Stimulated activated CD4-positive, alpha-beta T cell treated with anti-CD3 and anti-CD28 coated beads, TNF-alpha, amount 100 ng/mL, for 24 hours (primary cell): ENCODE data around the gene RNU6-9.
"Not testable (repeated sequence)": the region's sequence is repeated elsewhere in the genome, so short reads cannot be mapped to it uniquely, and the experiment has no call there.

ENCODE experiments used
- DNase-seq, 3 experiments: peaks; one replicate each; pipeline ENCODE4 v3.0.0-alpha.2; 2020; ENCODE audit warnings: low read depth in 3 of 3

RNU6-9 gene

DNA sequence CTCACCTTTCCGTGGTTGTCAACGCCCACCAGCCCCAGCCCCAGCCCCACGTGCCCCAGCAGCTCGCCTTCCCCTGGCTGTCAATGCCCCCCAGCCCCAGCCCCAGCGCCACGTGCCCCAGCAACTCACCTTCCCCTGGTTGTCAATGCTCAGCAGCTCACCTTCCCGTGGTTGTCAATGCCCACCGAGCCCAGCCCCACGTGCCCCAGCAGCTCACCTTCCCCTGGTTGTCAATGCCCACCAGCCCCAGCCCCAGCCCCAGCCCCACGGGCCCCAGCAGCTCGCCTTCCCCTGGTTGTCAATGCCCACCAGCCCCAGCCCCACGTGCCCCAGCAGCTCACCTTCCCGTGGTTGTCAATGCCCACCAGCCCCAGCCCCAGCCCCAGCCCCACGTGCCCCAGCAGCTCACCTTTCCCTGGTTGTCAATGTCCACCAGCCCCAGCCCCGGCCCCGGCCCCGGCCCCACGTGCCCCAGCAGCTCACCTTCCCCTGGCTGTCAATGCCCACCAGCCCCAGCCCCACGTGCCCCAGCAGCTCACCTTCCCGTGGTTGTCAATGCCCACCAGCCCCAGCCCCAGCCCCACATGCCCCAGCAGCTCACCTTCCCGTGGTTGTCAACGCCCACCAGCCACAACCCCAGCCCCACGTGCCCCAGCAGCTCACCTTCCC, 15.2 kb upstream of the RNU6-9 start:
- DNase-seq: not testable (repeated sequence)

DNA sequence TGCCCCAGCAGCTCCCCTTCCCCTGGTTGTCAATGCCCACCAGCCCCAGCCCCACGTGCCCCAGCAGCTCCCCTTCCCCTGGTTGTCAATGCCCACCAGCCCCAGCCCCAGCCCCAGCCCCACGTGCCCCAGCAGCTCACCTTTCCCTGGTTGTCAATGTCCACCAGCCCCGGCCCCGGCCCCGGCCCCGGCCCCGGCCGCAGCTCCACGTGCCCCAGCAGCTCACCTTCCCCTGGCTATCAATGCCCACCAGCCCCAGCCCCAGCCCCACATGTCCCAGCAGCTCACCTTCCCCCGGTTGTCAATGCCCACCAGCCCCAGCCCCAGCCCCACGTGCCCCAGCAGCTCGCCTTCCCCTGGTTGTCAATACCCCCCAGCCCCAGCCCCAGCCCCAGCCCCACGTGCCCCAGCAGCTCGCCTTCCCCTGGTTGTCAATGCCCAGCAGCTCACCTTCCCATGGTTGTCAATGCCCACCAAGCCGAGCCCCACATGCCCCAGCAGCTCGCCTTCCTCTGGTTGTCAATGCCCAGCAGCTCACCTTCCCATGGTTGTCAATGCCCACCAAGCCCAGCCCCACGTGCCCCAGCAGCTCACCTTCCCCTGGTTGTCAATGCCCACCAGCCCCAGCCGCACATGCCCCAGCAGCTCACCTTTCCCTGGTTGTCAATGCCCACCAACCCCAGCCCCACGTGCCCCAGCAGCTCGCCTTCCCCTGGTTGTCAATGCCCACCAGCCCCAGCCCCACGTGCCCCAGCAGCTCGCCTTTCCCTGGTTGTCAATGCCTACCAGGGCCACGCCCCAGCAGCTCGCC, 14.3 kb upstream of the RNU6-9 start:
- not testable (repeated sequence) for DNase-seq

DNA sequence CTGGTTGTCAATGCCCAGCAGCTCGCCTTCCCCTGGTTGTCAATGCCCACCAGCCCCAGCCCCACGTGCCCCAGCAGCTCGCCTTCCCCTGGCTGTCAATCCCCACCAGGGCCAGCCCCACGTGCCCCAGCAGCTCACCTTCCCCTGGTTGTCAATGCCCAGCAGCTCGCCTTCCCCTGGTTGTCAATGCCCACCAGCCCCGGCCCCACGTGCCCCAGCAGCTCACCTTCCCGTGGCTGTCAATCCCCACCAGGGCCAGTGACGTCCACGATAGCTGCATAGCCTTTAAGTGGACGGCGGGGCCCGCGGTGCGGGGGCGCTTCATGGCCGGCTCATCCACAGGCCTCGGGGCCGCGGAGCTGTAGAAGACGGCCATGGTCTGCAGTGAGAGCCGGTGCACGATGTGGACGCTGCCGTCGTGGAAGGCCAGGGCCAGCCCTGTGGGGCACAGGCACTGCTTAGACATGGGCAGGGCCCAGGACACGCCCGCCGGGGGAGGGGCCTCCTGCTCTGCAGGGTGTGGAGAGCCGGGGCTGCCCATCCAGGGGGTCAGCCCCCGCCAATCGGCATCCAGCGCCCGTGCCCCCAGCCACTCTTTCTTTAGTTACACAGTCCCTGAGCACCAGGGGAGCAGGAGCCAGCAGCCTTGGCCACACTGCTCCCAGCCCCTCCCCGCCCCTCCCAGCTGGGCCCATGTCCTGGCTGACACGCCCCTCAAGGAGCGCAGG, 13.4 kb upstream of the RNU6-9 start:
- no peak for DNase-seq

DNA sequence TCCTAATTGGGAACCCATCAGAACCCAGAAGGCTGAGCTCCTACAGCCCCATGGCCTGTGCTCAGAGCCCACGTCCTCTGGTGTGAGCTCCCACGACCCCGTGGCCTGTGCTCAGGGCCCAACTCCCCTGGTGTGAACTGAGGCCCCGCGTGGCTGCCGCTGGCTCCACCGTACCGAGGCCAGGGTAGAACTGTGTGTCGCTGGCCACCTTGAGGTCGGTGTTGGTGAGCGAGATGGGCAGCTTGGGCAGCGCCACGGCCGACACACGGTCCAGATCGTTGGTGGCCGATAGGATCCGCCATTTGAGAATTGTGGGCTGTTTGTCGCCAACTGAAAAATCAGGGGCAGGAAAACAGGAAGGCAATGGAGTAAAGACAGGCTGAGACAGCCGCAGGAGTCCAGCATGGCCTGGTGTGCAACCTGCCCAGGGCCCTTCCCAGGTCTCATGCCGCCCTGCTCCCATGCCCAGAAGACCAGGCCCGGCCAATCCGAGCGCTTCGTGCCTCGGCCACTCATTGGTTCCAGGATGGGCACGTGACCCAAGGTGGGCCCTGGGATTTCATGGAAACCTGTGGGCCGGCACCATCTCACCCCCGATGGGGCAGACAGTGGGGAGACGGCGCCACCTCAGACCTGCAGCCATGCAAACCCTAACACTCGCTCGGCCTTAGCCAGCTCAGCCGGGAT, 11.8 kb upstream of the RNU6-9 start:
- no peak for DNase-seq

DNA sequence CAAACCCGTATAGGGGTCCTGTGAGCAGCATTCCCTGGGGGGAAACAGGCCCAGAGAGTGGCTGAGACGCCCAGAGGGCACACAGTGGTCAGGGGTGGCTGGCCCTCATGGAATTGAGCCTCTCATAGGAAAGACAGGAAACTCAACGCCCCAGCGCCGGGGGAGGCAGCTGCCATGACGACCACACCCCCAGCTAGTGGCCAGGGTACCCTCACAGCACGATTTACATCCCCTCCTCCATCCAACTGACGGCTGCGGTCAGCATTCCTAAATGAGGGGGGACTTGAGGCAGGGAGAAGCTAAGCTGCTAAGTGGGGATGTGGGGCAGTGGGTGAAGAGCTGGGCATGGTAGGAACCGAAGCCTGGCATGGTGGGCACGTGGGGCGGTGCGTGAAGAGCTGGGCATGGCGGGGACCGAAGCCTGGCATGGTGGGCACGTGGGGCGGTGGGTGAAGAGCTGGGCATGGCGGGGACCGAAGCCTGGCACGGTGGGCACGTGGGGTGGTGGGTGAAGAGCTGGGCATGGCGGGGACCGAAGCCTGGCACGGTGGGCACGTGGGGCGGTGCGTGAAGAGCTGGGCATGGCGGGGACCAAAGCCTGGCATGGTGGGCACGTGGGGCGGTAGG, 10.3 kb upstream of the RNU6-9 start:
- no peak for DNase-seq

DNA sequence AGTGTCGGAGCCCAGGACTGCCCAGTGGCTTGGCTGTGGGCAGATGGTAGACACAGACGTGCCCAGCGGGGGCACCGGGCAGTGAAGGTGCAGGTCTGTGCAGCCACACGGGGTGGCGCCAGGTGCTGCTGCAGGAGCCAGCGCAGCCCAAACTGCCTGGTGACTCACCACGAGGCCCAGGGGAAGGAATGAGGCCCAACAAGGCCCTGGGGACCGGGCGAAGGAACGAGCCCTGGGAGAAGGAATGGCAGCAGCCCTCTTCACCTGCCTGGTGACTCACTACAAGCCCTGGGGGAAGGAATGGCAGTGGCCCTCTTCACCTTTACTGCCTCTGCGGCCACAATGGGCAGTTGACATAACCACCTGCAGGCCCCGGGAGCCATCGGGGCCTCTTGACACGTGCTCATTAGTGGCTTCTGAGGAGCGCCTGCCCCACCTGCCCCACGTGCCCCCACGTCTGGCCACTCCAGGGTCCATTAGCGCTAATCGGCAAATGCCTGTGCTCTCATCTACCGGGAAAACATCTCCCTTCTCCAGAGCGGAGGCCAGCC, 9.5 kb upstream of the RNU6-9 start:
- no peak for DNase-seq

DNA sequence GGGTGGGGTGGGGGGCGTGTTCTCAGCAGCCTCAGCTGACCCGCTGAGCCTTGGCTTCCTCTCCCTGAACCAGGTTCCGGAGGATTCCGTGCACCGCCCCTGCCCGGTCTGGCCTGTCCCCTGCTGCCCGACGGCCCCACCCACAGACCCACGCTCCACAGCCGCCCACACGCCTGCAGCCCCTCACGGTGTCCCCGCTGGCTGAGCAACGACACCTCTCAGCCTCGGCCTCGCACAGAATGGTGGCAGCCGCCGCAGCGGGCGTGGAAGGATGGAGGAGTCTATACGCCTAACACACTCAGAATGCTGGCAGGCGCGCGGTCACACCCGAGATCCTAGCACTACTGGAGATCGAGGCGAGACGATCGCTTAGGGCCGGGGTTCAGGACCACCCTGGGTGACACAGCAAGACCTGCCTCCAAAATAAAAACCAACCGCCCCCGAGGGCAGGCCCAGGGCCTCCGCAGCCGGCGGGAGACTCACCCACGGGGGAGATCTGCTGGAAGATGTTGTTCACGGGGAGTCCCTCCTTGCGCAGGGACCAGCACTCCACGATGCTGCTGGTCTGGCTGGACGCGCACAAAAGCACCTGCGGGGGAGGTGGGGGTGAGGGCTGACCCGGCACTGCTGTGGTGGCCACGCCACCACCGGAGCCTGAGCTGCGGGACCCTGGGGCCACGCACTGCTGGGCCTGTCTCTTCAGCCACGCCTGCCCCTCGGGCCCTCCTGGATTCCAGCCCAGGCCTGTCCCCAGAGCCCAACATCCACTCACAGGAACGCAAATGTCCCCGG, 8.7 kb upstream of the RNU6-9 start:
- DNase-seq: no peak

DNA sequence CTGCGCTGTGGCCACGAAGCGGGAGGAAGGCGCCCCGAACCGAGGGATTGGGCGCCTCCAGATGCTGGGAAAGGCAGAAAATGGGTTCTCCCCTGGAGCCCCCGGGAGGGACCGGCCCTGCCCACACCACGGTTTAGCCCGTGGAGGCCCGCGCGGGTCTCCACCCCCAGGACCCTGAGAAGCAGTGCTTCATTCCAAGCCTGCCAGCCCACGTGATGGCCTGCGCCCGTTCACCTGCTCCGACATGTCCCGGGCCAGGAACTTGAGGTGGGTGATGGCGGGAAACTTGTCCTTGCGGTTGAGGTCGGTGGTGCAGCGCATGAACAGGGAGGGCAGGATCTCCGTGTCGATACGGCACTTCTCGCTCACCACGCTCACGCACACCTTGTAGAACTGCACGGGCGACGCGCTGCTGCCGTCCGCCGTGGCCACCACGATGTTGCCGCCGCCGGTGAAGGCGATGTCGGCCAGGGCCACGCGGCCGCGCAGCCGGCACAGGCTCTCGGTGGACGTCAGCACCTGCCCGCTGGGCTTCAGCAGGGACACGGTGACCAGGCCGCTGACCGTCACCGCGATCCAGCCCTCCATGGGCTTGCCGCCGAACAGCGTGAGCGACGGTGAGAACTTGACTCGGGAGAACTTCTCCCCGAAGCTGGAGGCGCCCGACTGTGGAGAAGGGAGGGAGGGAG, 7.6 kb upstream of the RNU6-9 start:
- no peak for DNase-seq

DNA sequence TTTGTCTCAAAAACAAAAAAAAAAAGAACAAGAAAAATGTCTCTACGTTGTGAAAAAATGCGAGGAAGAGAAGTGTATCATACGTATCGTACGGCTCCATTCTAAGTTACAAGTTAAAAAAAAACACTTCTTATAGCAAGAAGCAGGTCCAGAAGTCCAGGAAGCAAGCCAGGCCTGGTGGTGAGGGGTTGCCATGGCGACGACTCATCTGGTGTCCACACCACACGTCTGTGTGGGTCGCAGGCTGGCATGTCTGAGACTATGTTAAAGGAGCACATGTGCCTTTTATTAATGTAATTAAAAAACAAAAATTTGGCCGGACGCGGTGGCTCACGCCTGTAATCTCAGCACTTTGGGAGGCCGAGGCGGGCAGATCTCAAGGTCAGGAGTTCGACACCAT, 6.2 kb upstream of the RNU6-9 start:
- DNase-seq: no peak

DNA sequence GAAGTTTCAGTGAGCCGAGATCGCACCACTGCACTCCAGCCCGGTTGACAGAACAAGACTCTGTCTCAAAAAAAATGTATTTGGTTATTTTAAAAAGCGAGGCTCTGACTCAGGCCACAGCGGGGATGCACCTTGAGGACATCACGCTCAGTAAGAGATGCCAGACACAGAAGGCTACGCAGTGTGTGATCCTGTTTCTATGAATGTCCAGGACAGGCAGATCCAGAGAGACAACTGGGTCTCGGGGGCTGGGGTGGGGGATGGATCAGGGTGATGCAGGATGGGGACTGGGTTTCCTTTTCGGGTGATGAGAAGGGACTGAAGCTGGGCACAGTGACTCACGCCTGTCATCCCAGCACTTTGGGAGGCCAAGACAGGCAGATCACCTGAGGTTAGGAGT, 5.7 kb upstream of the RNU6-9 start:
- no peak for DNase-seq

DNA sequence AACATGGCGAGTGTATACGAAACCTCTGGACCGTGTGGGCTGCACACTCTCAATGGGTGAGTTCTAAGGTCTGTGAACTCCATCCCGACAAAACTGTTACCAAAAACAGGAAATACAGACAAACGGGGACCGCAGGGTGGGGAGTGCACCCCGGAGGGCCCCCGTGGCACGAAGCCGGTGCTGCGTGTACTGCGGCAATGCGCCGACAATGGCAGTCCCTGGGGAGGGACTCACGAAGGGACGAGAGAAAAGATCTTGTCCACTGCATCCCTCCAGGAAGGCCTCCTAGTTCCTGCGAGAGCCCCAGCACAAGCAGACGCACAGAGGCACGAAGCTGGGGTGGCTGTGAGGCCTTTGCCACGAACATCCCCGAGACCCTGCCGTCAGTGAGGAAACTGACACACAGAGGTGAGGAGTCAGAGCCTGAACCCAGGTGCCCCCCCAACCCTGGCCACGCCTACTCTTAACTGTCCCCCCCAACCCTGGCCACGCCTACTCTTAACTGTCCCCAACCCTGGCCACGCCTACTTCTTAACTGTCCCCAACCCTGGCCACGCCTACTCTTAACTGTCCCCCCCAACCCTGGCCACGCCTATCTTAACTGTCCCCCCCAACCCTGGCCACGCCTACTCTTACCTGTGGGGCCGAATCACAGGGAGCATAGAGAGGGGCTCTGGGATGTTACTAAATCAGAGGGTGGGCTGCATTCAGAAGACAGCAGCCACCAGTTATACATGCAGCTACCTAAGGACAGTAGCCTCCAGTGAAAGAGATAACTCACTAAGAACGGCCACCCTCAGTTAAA, 4.5 kb upstream of the RNU6-9 start:
- DNase-seq: peak in 1 of 3 experiments; percentile 43

DNA sequence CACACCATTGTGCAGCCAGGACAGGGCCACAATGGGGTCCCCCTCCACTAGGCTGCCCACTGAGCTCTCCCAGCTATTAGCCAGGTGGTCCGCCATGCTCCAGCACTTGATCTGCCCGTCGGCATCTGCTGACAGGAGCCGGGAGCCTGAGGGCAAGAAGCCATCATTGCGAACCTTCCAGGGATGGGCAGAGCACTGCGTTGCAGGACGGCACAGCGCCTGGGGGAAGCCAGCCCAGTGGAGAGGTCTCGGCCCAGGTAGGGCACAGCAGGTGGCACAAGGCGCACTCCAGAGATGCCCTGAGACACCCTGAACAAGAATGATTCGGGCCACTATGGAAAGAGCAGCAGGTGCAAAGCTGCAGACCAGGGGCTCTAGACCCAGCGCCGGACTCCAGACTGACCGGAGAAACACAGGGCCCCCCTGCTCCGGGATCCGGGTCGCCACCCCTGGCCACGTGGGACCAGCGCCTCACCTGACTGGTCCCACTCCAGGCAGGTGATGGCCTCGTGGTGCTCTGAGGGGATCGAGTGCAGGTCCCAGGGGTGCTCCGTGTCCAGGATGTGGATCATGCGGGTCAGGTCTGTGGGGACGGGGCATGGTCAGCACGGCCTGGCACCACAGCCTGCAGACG, 3.5 kb upstream of the RNU6-9 start:
- DNase-seq: no peak

DNA sequence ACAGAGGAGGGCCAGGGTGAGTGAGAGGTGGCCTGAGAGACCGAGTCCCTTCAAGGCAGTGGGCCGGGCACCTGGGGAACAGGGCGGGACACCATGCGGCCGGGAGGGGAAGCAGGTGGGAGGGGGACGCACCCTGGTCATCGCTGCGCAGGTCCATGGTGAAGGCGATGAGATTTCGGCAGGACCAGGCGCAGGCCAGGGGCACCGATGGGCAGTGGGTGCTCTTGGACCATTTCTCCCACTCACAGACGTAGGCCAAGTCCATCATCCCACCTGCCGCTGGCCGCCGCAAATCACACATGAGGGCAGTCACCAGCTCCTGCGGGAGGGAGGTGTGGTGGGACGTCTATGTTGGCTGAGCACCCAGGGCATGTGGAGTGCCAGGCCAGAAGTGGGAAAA, 2.5 kb upstream of the RNU6-9 start:
- no peak for DNase-seq

DNA sequence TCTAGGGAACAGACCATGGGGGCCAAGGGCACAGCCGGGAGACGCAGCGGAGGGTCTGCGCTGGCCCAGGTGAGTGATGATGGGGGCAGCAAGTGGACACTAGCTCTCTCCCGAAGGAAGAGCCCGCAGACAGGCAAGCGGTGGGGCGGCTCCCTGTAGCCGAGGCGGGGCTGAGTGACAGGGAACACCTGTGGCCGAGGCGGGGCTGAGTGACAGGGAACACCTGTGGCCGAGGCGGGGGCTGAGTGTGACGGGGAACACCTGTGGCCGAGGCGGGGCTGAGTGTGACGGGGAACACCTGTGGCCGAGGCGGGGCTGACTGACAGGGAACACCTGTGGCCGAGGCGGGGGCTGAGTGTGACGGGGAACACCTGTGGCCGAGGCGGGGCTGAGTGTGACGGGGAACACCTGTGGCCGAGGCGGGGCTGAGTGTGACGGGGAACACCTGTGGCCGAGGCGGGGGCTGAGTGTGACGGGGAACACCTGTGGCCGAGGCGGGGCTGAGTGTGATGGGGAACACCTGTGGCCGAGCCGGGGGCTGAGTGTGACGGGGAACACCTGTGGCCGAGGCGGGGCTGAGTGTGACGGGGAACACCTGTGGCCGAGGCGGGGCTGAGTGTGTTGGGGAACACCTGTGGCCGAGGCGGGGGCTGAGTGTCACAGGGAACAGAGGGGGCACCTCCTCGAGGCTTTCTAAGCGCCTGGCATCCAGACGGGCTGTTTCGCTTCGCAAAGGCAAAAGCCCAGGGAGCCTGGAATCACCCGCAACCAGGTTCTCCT, 1.7 kb upstream of the RNU6-9 start:
- not testable (repeated sequence) for DNase-seq

DNA sequence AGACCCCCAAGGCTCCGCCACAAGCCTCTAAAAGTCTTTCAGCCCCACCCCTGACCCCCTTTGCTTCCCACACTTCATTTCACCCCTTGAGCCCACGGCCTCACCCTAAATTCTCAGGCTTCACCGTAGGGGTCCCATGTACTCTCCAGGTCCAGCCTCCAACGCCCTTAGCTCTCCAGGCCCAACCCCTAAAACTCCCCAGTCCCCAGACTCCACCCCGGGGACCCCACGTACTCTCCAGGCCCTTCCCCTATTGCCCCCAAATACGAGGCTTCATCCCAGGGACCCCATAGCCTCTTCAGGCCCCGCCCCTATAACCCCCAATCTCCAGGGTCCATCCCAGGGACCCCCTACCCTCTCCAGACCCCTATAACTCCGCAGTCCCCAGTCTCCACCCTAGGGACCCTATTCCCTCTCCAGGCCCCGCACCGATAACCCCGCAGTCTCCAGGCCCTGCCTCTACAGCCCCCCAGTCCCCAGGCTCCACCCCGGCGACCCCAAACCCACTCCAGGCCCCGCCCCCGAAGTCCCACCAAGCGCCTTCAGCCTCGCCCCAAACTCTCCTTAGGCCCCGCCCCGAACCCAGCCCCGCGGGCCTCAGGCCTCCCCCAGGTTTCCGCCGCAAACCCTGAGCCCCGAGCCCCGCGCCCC, 916 bp upstream of the RNU6-9 start:
- no peak for DNase-seq

DNA sequence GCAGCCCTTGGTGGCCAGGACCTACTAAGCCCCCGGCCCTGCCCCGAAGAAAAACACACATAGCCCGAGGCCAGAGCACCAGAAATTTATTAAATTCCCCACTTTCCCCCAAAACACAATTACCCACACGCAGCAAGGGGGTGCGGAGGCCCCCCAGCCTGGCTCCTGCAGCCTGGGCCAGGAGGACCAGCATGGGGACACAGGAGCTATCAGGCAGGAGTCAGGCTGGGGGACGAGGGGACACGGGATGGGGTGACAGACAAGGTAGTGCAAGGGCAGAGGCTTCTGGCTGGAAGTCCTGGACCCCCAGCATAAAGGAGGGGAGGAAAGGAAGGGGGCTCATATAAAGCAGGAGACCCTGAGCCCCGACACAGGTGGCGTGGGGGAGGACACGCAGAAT, 3.1 kb downstream of the RNU6-9 start:
- no peak for DNase-seq

DNA sequence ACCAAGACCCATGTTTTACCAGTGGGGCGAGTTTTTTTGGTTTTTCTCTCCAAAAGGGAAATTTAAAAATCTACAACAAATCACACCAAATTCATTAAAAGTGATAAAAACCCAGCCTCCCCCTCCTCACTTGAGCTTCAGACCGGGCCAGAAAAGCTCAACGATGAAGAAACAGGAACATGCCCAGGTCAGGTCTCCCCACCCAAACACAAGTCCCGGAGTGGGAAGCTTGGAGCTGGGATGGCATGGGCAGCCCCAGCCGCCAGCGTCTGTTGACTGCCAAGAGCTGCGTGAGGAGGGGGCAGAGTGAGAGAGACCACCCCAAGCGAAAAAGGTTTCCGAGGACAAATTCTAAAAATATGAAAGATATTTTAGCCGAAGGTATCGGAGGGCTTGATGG, 3.7 kb downstream of the RNU6-9 start:
- no peak for DNase-seq
